SH-SY5Y (cell line): ENCODE measurements around the gene EPS8L1.

Experiments used
- GATA2 ChIP-seq: IDR thresholded peaks from 2 replicates; pipeline ENCODE4 v1.6.1; 2011; ENCODE audit warnings: mild to moderate bottlenecking, low read depth, low read length
- GATA3 ChIP-seq: IDR thresholded peaks from 2 replicates; pipeline ENCODE4 v1.6.1; 2011; ENCODE audit warnings: low read depth, mild to moderate bottlenecking, low read length, moderate library complexity

DNA sequence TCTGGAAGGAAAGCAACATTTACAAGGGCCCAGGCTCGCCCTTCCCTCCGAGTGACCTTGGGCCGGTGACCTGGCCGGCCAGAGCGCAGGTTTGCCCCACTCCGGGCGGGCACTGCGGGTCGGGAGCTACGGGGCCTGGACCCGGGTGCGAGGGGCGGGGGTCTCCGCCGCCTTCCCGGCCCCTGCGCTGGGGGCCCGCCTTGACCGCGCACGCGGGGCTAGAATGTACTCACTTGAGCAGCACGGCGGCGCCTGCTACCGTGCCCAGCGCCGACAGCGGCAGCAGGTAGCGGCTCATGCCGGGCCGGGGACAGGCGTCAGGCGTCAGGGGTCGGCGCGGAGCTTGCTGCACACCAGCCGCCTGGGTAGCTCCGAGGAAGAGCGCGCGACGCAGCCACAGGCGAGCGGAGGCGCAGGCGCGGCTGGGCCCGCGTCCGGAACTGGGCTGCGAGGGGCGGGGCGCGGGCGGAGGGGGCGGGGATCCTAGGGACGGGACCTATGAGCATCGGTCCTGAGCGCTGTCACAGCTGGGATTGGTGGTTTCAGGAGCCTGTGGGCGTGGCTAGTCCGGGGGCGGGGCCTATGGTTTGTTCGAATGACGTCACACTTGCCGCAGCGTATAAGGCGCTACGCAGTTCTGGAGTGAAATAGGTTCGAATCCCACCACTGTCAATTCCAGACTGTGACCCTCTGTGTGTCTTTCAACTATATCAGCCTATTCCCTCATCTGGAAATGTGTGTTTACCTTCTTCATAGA lies 12.8 kb upstream of the EPS8L1 start, which contains the start of gene RDH13:
- no peak for TF ChIP-seq GATA2
- no peak for TF ChIP-seq GATA3
